Mucosa of stomach (tissue), 1 donor: ENCODE results near the gene SCD5.

Experiments
- H3K27me3 ChIP-seq: one replicate; pipeline ENCODE4 v1.7.0; 2013; ENCODE audit warnings: mild to moderate bottlenecking, low read length; ENCODE audit not compliant: control insufficient read depth, insufficient read depth
- H3K36me3 ChIP-seq: one replicate; pipeline ENCODE4 v1.7.0; 2013; ENCODE audit warnings: low read length; ENCODE audit not compliant: control insufficient read depth, insufficient read depth
- H3K4me1 ChIP-seq: one replicate; pipeline ENCODE4 v1.7.0; 2013; ENCODE audit warnings: mild to moderate bottlenecking, low read length; ENCODE audit not compliant: control insufficient read depth, insufficient read depth
- H3K4me3 ChIP-seq: one replicate; pipeline ENCODE4 v1.7.0; 2013; ENCODE audit warnings: low read length
- H3K9ac ChIP-seq: one replicate; pipeline ENCODE4 v1.7.0; 2013; ENCODE audit warnings: mild to moderate bottlenecking, low read length, moderate library complexity
- H3K9me3 ChIP-seq: one replicate; pipeline ENCODE4 v1.7.0; 2013; ENCODE audit warnings: mild to moderate bottlenecking, low read length, moderate library complexity; ENCODE audit not compliant: control insufficient read depth
- donor health status: Pancreatic carcinoma.

The SCD5 gene

DNA sequence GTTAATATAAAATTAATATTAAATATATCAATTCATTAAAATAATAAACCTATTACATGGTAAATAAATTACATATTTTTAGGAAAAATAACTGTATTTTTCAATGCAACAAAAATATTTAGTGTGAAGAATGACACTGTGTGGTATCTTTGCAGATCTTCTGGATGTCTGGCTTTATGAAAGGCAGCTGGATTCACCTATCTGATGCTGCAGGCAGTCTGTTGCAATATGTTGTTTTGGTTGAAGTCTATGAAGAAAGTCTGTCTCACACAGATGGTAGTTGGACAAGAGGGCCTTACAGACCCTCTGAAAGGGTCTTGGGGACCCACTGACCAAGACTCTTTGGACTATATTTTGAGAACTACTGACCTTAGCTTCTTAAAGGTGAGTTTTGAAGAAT, 147.7 kb downstream of the SCD5 start:
- no peak overlapping the region for H3K9ac ChIP-seq
- no peaks in the 10 kb centered on the region for H3K36me3 ChIP-seq
- no peaks in the 10 kb centered on the region for H3K9me3 ChIP-seq
- H3K27me3 ChIP-seq: no peaks in the 10 kb centered on the region
- no peaks in the 10 kb centered on the region for H3K4me1 ChIP-seq
- H3K4me3 ChIP-seq: no peak overlapping the region

DNA sequence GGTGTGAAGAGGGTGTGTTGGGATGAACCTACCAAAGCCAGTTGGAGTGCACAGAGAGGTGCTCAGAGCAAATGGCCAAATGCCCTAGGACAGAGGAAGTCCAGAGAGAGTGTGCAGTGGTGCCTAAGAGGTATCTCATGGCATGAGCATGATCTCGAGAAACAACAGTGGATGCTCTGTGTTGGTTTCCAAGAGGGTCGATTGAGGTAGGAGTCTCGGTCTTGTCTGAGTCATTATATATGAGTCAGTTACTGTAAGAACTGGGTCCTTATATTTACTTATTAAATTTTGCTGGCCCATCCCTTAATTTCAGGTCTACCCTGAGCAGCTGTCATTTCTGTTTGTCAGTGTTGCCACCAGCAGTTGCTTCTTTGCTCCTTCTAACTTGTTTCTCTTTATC, 150.2 kb downstream of the SCD5 start:
- Histone ChIP-seq H3K9me3 (no peaks in the 10 kb centered on the region), H3K9ac (no peak overlapping the region), H3K27me3 (no peaks in the 10 kb centered on the region), H3K4me1 (no peaks in the 10 kb centered on the region), H3K36me3 (no peaks in the 10 kb centered on the region), H3K4me3 (no peak overlapping the region)

DNA sequence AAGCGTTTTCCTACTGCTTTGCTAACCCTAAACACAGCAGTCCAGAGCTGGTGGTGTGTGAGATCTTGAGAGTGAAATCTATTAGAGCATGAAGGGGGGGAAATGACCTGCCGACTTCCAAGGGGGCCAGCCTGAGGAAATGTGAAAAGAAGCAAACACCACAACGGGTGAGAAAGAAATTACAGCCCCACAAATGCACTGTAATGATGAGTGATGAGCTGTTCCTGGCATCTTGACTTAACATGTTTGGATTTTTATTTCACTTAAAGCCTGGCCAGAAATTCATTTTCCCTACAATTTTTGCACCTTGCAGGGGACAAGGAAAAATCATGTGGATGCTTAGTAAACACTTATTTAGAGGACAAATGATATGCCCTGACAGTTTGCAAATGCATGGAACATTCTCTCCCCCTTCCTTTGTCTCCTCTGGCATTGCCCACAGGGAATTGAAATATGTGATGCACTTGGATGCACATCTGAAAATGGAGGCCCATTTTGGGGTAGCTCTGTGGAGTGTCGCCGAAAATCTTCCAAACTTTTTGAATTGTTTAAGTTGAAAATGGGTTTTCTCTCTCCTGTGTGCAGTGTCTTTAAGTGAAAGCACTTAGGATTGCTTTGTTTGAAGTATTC, 152.5 kb downstream of the SCD5 start:
- H3K36me3 ChIP-seq: no peaks in the 10 kb centered on the region
- no peak overlapping the region for H3K4me3 ChIP-seq
- H3K9me3 ChIP-seq: no peaks in the 10 kb centered on the region
- H3K9ac ChIP-seq: no peak overlapping the region
- H3K27me3 ChIP-seq: no peaks in the 10 kb centered on the region
- H3K4me1 ChIP-seq: no peaks in the 10 kb centered on the region

DNA sequence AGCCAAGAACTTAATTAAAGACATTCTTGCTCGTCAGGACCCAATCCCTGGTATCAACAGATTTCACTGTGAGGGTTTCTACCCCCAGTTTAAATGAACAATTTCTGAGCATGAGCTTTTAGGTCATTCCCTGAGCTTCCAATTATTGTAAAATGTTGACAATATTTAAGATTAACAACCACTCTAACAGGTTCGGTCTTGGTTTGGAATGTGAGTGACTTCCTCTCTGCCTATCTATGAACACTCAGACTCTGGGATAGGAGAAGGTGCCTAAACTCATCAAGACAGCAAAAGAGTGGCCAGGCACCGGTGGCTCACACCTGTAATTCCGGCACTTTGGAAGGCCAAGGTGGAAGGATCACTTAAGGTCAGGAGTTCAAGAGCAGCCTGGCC, 153.9 kb downstream of the SCD5 start:
- H3K27me3 ChIP-seq: no peaks in the 10 kb centered on the region

DNA sequence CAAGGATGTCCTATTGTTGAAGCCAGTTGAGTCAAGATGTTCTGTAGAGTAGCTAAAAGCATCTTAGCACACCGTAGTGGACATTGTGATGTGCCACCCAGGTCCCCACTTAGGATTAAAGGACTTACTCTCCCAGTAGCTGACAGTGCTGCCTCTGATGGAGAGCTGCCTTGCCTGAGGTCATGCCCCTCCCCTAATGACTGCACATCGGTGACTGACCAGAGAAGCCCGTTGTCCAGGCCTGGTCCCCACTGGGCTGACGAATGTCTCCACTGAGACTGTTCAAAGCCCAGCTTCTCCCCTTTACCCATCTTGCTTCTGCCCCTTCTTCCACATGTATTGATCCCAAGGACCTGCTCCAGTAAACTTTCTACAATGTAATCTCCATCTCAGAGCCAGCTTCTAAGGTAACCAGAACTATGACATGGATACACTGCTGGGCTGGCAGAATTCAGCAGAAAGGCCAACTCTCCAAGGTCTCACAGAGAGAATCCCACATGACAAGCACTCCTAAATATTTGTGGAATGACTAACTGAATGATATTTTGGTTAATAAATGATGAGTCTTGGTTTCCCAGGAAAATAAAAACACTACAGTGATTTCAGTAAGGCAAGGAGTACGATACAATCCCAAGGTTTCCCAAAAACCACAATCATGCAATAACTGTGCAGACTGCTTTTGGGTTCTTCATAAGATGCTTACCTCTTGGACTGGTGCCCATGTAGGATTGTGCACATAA, 154.4 kb downstream of the SCD5 start:
- H3K4me3 ChIP-seq: no peak overlapping the region
- no peaks in the 10 kb centered on the region for H3K36me3 ChIP-seq
- no peaks in the 10 kb centered on the region for H3K4me1 ChIP-seq
- no peak overlapping the region for H3K9ac ChIP-seq
- no peaks in the 10 kb centered on the region for H3K27me3 ChIP-seq
- H3K9me3 ChIP-seq: no peaks in the 10 kb centered on the region

More for the DNA sequence above, 153.9 kb downstream of the SCD5 start:
- Histone ChIP-seq H3K36me3 (no peaks in the 10 kb centered on the region), H3K9ac (no peak overlapping the region), H3K4me3 (no peak overlapping the region), H3K9me3 (no peaks in the 10 kb centered on the region), H3K4me1 (no peaks in the 10 kb centered on the region)

DNA sequence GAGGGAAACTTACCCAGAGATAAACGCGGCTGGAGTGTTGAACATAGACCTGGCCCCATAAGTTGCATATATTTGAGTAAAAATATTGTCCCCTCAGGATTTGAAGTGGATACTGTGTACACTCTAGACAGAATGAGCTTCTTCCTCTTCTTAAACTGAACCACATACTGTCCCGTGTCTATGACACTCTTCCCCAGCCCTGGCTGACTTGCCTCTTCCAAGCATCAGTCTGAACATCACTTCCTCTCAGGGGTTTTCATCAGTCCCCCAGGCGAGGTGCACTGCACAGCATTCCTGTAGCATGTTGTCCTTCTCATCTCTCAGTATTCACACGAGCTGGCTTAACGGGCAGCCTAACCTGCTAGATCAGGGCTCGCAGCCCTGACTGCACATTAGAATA, 156.3 kb downstream of the SCD5 start:
- Histone ChIP-seq H3K9me3 (no peaks in the 10 kb centered on the region), H3K9ac (no peak overlapping the region), H3K36me3 (no peaks in the 10 kb centered on the region), H3K4me1 (no peaks in the 10 kb centered on the region), H3K27me3 (no peaks in the 10 kb centered on the region), H3K4me3 (no peak overlapping the region)

DNA sequence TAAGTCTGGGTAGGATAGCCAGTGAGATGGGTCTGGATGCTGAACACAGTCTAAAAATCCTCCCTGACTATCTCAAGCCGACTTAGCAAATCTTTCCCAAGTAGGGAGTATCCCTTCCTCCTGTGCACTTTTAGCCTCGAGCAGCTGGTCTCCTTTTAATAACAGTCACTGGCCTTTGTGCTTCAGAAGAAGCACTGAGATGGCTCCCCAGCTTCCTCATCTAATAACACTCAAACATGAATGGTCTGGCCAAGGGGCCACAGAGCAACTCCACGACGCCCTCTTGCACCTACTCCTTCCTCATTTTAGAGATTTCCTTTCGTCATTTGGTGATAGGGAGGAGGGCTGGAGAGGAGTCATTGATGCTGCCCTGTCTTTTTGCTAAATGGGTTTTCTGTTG, 158.1 kb downstream of the SCD5 start:
- Histone ChIP-seq H3K4me1 (no peaks in the 10 kb centered on the region), H3K9me3 (no peaks in the 10 kb centered on the region), H3K4me3 (no peak overlapping the region), H3K9ac (no peak overlapping the region), H3K27me3 (no peaks in the 10 kb centered on the region), H3K36me3 (no peaks in the 10 kb centered on the region)

DNA sequence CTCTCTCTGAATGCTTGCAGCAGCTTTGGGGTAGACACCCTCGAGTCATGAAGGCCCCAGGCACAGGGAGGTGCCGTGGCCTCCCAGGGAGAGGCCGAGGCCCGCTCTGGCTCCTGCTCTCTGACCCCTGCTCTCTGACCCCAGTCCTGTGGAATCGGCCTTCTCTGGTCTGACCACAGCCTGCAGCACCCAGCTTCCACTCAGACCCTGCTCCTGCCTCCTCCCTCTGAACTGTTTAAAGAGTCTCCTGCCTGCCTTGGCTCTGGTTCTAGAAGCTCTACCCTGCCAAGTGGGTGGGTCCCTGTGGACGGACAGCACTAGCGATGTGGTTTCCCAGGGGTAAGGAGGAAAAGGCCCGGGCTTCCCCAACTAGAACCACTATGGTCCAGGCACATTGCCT, 158.6 kb downstream of the SCD5 start:
- H3K36me3 ChIP-seq: no peaks in the 10 kb centered on the region
- no peaks in the 10 kb centered on the region for H3K9me3 ChIP-seq
- H3K4me3 ChIP-seq: no peak overlapping the region
- H3K4me1 ChIP-seq: no peaks in the 10 kb centered on the region
- no peaks in the 10 kb centered on the region for H3K27me3 ChIP-seq
- no peak overlapping the region for H3K9ac ChIP-seq

DNA sequence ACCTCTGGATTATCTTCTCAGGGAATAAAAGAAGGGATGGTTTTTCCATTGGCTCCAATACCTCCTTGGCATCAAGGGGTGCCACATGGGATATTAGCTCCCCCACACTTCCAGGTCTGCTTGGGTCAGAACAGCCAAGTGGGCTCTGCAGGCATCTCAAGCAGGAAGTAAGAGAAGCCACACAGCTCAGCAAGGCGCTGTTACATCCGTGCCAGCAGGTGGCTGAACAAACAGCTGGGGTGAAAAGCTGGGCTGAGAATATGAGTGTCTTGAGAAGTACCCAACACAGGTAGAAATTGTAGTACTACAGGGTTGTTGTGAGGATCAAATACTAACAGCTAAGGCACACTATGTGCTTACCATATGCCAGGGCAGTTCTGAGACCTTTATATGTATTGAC, 160.1 kb downstream of the SCD5 start:
- no peaks in the 10 kb centered on the region for H3K27me3 ChIP-seq
- H3K9ac ChIP-seq: no peak overlapping the region
- no peak overlapping the region for H3K4me3 ChIP-seq
- no peaks in the 10 kb centered on the region for H3K4me1 ChIP-seq
- H3K9me3 ChIP-seq: no peaks in the 10 kb centered on the region
- H3K36me3 ChIP-seq: no peaks in the 10 kb centered on the region

DNA sequence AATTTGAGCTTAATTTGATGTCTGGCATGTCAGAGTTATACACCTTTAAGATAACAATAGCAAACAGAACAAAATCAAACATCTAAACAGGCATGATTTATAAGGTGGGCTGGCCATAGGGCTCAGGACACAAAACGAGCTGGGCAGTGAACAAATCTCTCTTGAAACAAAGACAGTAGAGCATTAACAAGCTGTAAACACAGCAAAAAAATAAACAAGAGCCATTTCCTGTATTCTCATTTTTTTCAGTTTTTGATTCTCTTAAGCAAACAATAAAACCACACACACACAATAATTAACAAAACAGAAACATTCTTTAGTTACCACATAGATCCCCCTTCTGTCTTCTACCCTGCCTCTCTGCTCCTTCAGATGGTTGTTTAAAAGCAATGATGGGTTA, 168.5 kb downstream of the SCD5 start:
- Histone ChIP-seq H3K4me3 (no peak overlapping the region), H3K9ac (no peak overlapping the region), H3K36me3 (no peaks in the 10 kb centered on the region), H3K4me1 (no peaks in the 10 kb centered on the region), H3K27me3 (no peaks in the 10 kb centered on the region), H3K9me3 (no peaks in the 10 kb centered on the region)

DNA sequence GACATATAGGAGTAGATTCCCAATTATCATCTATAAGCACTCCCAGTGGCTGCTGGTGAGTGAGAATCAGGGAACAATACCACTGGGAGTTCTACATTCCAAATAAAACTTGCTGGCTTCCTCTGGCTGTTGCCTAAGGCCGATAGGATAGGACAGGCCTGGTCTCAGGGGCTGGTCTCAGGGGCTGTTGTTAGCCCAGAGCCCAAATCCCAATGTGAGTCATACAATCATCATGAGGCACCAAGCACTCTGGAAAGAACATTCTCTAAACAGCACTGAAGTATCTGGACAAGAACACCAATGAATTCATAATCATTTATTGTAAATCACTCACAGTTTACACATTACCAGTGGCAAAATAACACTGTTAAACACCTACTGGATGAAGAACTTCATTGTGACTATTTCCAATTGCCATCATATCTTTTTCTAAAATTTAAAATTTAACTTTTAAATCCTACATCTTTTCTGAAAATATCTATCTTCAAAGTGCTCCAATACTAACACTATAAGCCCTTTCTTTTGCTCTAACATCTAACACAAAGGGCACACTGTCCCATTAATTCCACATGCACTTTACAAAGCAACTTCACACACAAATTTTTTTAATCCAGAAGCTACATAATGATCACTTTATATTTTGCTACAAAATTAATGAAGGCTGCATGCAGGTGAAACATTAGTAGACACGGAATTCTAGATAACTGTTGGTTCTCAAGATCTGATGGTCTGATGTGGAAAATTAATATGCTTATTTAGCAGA, 169.2 kb downstream of the SCD5 start:
- Histone ChIP-seq H3K4me1 (no peaks in the 10 kb centered on the region), H3K9ac (no peak overlapping the region), H3K9me3 (no peaks in the 10 kb centered on the region), H3K36me3 (no peaks in the 10 kb centered on the region), H3K4me3 (no peak overlapping the region), H3K27me3 (no peaks in the 10 kb centered on the region)

DNA sequence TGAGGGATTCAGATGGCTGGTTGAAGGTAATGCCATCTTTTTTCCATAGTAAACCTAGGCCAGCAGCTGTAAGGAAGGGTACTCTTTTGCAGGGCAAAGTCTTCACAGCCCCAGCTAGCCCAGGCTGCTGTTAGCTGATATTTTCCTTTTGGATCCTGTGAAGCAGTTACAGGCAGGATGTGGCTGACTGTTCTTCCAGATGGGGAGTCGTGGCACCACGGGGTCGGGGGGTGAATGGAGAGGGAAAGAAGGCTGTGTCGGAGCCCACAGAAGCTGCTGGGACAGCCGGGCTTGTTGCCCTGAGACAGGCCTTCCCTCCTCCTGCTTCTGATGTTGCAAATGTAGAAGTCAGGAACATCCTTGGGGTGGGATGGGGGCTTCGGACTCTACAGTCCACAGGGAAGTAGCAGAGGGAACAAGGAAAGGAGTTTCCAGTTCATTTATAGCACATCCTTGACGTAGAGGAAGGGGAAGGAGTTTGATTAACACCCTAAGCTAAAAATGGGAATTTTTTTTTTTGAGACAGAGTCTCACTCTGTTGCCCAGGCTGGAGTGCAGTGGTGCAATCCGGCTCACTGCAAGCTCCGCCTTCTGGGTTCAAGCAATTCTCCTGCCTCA, 172.2 kb downstream of the SCD5 start:
- H3K4me1 ChIP-seq: no peaks in the 10 kb centered on the region
- no peak overlapping the region for H3K4me3 ChIP-seq
- no peaks in the 10 kb centered on the region for H3K36me3 ChIP-seq
- H3K9me3 ChIP-seq: no peaks in the 10 kb centered on the region
- no peaks in the 10 kb centered on the region for H3K27me3 ChIP-seq
- H3K9ac ChIP-seq: no peak overlapping the region
